HG03066 (cell line): ENCODE results near the gene PLCB1.
"Not testable (repeated sequence)": the region's sequence is repeated elsewhere in the genome, so short reads cannot be mapped to it uniquely, and the experiment has no call there.

Experiments used
- ATAC-seq: cut with Tn5 transposase; IDR thresholded peaks from one replicate; pipeline ENCODE4 v1.9.1; 2021; ENCODE audit warnings: low read depth; ENCODE audit not compliant: unreplicated experiment

The PLCB1 gene

DNA sequence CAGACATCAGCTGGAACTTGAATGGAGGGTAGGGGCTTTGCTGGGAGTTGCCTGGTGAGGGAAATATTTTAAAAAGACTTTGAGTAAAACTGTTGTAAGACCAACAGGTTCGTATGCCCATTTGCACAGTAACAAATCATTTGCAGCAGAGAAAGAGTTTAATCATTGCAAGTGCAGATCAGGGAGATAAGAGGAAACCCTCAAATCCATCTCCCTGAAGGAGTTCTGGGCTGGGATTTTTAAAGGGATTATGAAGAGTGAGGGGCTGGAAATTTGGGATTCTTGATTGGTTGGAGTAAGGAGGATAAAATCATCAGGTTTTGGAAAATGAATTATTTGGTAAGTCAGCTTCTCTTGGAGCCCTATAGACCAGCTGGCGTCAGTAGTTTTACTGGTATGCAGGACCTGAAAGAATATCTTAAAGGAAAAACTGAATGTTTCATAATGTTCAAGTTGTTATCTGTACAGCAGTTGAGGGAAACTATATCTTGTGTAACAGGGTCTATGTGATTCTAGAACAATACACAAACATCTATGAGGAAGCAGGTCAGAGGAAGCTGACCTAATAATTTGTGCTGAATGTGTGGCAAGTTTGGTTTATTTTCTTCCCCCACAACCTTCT lies 295.5 kb downstream of the PLCB1 start:
- ATAC-seq = no peak

- ATAC-seq = no peak
Observed at GRCh38 chr20:8428988-8429387, 296.9 kb downstream of the PLCB1 start.

DNA sequence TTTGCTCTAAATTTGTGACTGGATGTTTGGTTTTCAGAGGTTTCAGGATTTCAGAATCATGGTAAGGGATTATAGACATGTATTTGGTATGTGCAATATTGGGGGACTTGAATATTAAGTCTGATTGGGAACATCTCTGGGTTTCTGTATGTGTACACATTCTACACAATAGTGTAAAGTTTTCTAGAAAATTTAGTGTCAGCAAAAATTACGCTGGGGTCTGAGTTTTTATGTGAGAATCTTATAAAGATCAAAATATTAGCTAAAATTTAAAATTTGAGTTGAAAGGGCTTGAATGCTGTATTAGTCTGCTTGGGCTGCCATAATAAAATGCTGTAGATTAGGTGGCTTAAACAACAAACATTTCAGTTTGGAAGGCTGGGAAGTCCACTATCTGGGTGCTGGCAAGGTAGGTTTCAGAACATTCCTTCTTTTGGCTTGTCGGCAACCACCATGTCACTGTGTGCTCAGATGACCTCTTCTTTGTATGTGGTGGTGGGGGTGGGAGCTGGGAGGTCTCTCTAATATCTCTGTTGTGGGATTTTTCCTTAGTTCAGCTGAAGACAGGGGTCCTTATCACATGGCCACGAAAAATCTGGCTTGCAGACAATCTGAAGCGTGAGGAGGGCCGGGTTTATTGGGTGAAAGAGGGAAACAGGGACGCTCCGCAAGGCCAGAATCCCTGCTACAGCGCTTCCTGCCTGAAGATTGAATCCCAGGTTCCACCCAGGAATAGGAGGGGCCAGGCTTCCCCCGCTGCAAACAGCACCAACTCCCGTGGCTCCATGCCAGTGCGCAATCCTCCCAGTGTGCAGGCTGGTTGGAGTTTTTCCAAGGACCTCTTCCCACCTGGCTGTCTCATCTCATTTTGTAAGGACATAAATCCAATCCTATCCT lies 299.7 kb downstream of the PLCB1 start:
- ATAC-seq = no peak

DNA sequence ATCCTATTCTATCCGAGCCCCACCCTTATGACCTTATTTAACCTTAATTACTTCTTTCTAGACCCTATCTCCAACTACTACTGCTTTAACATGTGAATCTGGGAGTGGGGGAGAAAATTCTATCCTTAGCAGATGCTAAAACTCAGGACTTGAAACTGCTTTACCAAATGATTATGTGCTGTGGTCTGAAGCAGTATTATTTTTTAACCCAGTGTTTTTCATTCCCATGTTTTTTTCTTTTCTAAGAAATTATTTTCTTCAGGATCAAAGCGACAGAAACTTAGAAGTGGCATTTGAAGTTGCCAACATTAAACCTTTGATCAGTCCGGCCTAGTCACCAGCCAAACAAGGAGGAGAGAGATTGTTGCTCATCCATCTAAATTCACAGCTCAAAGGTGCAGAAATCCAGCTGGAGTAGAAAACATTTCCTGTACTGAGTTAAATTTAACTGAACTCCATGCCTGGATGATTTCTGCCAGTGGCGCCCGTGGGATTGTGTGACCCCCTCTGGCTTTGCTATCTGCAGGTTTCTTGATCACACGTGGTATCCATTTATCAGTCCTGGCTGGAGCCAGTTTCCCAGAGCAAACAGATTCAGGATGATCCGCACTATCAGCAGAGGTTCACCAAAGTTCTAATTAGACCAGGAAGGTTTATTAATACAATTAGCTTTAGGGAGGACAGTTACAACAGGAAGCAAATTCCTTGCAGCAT lies 300.5 kb downstream of the PLCB1 start:
- no peak for ATAC-seq

- ATAC-seq = no peak
Observed at GRCh38 chr20:8433291-8433690, 301.2 kb downstream of the PLCB1 start.

DNA sequence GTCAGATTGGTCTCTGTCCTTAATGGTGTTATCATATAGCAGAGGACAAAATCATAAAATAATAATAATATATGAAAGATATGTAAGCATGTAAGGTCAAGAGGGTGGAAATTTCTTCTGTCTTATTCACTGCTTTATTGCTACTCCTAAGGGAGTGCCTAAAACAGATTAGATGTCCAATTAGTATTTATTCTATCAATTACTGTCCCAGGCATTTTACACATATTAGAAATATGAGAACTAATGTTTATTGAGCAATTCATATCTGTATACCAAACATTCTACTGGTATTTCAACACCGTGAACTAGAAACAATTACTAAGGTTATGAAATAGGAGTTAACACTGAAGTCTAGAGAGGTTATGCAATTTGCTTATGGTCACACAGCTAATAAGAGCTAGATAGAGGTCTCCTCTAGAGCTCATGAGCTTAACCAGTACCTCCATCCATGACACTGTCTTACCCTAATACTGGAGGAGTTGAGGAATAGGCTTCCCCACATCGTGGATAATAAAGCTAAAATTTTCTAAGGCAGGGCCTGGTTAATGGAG lies 302.3 kb downstream of the PLCB1 start:
- no peak for ATAC-seq

- no peak for ATAC-seq
Observed at GRCh38 chr20:8435285-8436035, 303.4 kb downstream of the PLCB1 start.

DNA sequence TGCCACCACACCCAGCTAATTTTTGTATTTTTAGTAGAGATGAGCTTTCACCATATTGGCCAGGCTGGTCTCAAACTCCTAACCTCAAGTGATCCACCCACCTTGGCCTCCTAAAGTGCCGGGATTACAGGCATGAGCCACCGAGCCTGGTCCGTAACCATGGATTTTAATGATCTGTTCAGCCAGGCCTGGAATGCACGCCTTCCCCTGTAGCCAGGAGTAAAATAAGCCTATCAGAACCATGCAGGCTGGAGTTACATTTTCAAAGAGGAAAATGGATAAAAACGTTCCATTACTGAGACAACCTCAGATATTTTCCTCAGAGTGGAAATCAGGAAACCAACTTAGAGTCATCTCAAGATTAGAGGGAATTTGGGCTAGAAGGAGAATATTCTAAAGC lies 304.9 kb downstream of the PLCB1 start:
- not testable (repeated sequence) for ATAC-seq

DNA sequence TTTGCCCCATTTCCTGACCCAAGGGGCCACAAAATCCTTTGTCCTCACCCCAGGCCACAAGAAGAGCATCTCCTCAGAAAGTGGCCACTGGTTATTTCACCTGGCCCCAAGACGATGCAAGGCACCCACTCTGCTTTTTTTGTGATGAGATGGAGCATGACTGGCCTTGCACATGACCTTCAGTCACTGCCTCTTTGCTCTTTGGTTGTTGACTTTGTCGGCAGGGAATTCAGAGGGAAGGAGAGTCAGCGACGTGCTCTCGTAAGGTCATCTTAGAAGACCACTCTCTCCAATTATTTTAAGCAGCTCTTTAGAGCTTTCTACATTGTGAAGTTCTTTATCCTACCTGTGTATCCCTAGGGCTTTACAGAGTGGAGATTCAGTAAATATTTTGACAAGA lies 306.7 kb downstream of the PLCB1 start:
- ATAC-seq = no peak

GRCh38 chr20:8443464-8444072 lies 311.5 kb downstream of the PLCB1 start:
- no peak for ATAC-seq

- no peak for ATAC-seq
Observed at GRCh38 chr20:8447262-8448120, 315.4 kb downstream of the PLCB1 start.

DNA sequence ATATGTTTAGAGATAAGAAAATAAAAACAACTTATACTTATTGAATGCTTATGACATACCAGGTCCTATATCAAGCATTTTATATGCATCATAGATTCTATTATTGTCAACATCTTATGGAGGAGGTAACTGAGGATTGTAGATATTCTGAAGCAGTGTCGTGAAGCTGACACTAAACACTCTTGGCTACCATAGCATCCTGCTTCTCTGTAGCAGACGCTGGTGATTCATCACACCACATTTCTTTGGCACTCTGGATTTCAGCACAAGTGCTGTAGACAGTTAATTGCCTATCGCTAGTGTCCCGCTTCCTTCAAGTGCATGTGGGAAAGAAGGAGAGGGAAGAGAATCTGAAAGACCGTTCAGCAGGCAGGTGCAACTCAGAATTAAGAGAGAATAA lies 317.1 kb downstream of the PLCB1 start:
- ATAC-seq = no peak

GRCh38 chr20:8454137-8454712 lies 322.2 kb downstream of the PLCB1 start:
- ATAC-seq = peak; percentile 70

- no peak for ATAC-seq
Observed at GRCh38 chr20:8456765-8457164, 324.7 kb downstream of the PLCB1 start.

GRCh38 chr20:8457978-8458377 lies 325.9 kb downstream of the PLCB1 start:
- no peak for ATAC-seq

- no peak for ATAC-seq
Observed at GRCh38 chr20:8461186-8461585, 329.1 kb downstream of the PLCB1 start.

GRCh38 chr20:8464368-8464767 lies 332.3 kb downstream of the PLCB1 start:
- ATAC-seq = no peak

- not testable (repeated sequence) for ATAC-seq
Observed at GRCh38 chr20:8466781-8467180, 334.7 kb downstream of the PLCB1 start.

GRCh38 chr20:8470156-8470555 lies 338.1 kb downstream of the PLCB1 start:
- ATAC-seq = no peak
